HepG2 (cell line): ENCODE data around the gene SCNM1. TPM values are rescaled to one million over a fixed set of nuclear protein-coding genes. Genes with fewer than 3 reads are reported as not detected.

Experiments used
- BHLHE40 ChIP-seq: IDR thresholded peaks from 2 replicates; pipeline ENCODE4 v1.6.1; 2011; ENCODE audit warnings: low read length, improper control_type of control experiment
- ELF4 ChIP-seq: sonication (generic); formaldehyde crosslinking; IDR thresholded peaks from 2 replicates; pipeline ENCODE4 v1.5.0; 2020; ENCODE audit warnings: missing genetic modification reagents, mild to moderate bottlenecking, moderate library complexity, borderline replicate concordance
- ETV5 ChIP-seq: IDR thresholded peaks from 2 replicates; pipeline ENCODE4 v1.6.1; 2018; ENCODE audit warnings: missing biosample characterization, missing genetic modification reagents, inconsistent platforms, borderline replicate concordance
- FLYWCH1 ChIP-seq: sonication (generic); formaldehyde crosslinking; IDR thresholded peaks from 2 replicates; pipeline ENCODE4 v1.8.1; 2023; ENCODE audit warnings: mild to moderate bottlenecking, missing genetic modification reagents
- HNRNPUL1 ChIP-seq: fragments of 200-400 bp; formaldehyde crosslinking; IDR thresholded peaks from 2 replicates; pipeline ENCODE4 v1.6.1; 2017; ENCODE audit warnings: low read depth, mild to moderate bottlenecking, low read length, moderate library complexity
- KDM2A ChIP-seq: sonication (generic); formaldehyde crosslinking; IDR thresholded peaks from 2 replicates; pipeline ENCODE4 v1.4.0; 2020; ENCODE audit warnings: low read depth, missing genetic modification reagents, borderline replicate concordance
- KLF13 ChIP-seq: sonication (generic); formaldehyde crosslinking; IDR thresholded peaks from 2 replicates; pipeline ENCODE4 v1.4.0; 2020; ENCODE audit warnings: mild to moderate bottlenecking, missing genetic modification reagents
- MAZ ChIP-seq, 2 experiments: sonication (generic) in 1 of 2; formaldehyde crosslinking in 1 of 2; IDR thresholded peaks; 2 replicates each; pipeline versions ENCODE4 v1.5.0 to v1.6.1; 2012 to 2020; ENCODE audit warnings: low read depth in 2 of 2, mild to moderate bottlenecking in 2 of 2, borderline replicate concordance in 1 of 2, improper control_type of control experiment in 1 of 2, low read length in 1 of 2, missing genetic modification reagents in 1 of 2, moderate library complexity in 1 of 2
- MBD4 ChIP-seq: IDR thresholded peaks from 2 replicates; pipeline ENCODE4 v1.6.1; 2012; ENCODE audit warnings: low read length, inconsistent platforms, borderline replicate concordance
- NFE2L2 ChIP-seq: fragments of 150-350 bp; IDR thresholded peaks from 2 replicates; pipeline ENCODE4 v1.6.1; 2014; ENCODE audit warnings: low read length
- SALL1 ChIP-seq: sonication (generic); formaldehyde crosslinking; IDR thresholded peaks from 2 replicates; pipeline ENCODE4 v1.8.0; 2022; ENCODE audit warnings: mild to moderate bottlenecking, missing genetic modification reagents
- SMARCE1 ChIP-seq: fragments of 450-650 bp; IDR thresholded peaks from 2 replicates; pipeline ENCODE4 v1.6.1; 2017; ENCODE audit warnings: borderline replicate concordance
- SNRNP70 ChIP-seq: fragments of 200-400 bp; formaldehyde crosslinking; IDR thresholded peaks from 2 replicates; pipeline ENCODE4 v1.6.1; 2017; ENCODE audit warnings: mild to moderate bottlenecking, low read depth, low read length, moderate library complexity
- SOX5 ChIP-seq: IDR thresholded peaks from 2 replicates; pipeline ENCODE4 v1.6.1; 2016; ENCODE audit warnings: borderline replicate concordance
- SP1 ChIP-seq, 2 experiments: fragments of 450-650 bp in 1 of 2; sonication (generic) in 1 of 2; formaldehyde crosslinking in 1 of 2; IDR thresholded peaks; 2 replicates each; pipeline versions ENCODE4 v1.4.0 to v1.6.1; 2016 to 2020; ENCODE audit warnings: missing genetic modification reagents in 1 of 2
- SUZ12 ChIP-seq: fragments of 150-350 bp; IDR thresholded peaks from 2 replicates; pipeline ENCODE4 v1.6.1; 2014; ENCODE audit warnings: low read depth, low read length
- ZC3H4 ChIP-seq: sonication (generic); formaldehyde crosslinking; IDR thresholded peaks from 2 replicates; pipeline ENCODE4 v1.4.0; 2020; ENCODE audit warnings: missing genetic modification reagents, borderline replicate concordance
- ZFP90 ChIP-seq: sonication (generic); formaldehyde crosslinking; IDR thresholded peaks from 2 replicates; pipeline ENCODE4 v1.8.0; 2022; ENCODE audit warnings: missing genetic modification reagents, mild to moderate bottlenecking, inconsistent platforms, borderline replicate concordance
- ZNF20 ChIP-seq: sonication (generic); formaldehyde crosslinking; IDR thresholded peaks from 2 replicates; pipeline ENCODE4 v1.4.0; 2020; ENCODE audit warnings: mild to moderate bottlenecking, moderate library complexity, missing genetic modification reagents
- ZNF644 ChIP-seq: IDR thresholded peaks from 2 replicates; pipeline ENCODE4 v1.6.1; 2016; ENCODE audit warnings: low read depth
- ZNF720 ChIP-seq: sonication (generic); formaldehyde crosslinking; IDR thresholded peaks from 2 replicates; pipeline ENCODE4 v1.4.0; 2020; ENCODE audit warnings: missing genetic modification reagents
- ZSCAN22 ChIP-seq: sonication (generic); formaldehyde crosslinking; IDR thresholded peaks from 2 replicates; pipeline ENCODE4 v1.4.0; 2020; ENCODE audit warnings: mild to moderate bottlenecking, missing genetic modification reagents
- polyA plus RNA-seq, 8 experiments: library from polyadenylated mRNA; depleted of rRNA in 3 of 8; stranded (reverse) in 7 of 8; unstranded in 1 of 8; fragments of >200 nt; fragmentation: Illumina TruSeq in 4 of 8; extraction: Trizol in 4 of 8; gene quantifications; 2 replicates each; pipeline versions ENCODE4 v1.2.1 to v1.2.3, GENCODE V29; 2011 to 2016; ENCODE audit warnings: low read depth in 4 of 8, missing spikeins in 1 of 8, mixed read lengths in 1 of 8; ENCODE audit not compliant: insufficient read depth in 1 of 8
- total RNA-seq, 5 experiments: library from RNA; depleted of rRNA; stranded (reverse); fragments of >200 nt; fragmentation: Illumina TruSeq; extraction: Trizol; gene quantifications; 2 replicates each; pipeline ENCODE4 v1.2.3, GENCODE V29; 2016; ENCODE audit warnings: low read depth in 1 of 5
- TF ChIP-seq, protein P1 (sequence below): sonication (generic); formaldehyde crosslinking; IDR thresholded peaks from 2 replicates; pipeline ENCODE4 v1.5.0; 2020; ENCODE audit warnings: mild to moderate bottlenecking, low read depth, missing genetic modification reagents, borderline replicate concordance
- TF ChIP-seq, protein P2 (sequence below): sonication (generic); formaldehyde crosslinking; IDR thresholded peaks from 2 replicates; pipeline ENCODE4 v1.5.0; 2020; ENCODE audit warnings: missing genetic modification reagents
- TF ChIP-seq, protein P3 (sequence below): IDR thresholded peaks from 2 replicates; pipeline ENCODE4 v1.6.1; 2012; ENCODE audit warnings: low read depth, low read length, improper control_type of control experiment
- TF ChIP-seq, protein P4 (sequence below): sonication (generic); formaldehyde crosslinking; IDR thresholded peaks from 2 replicates; pipeline ENCODE4 v1.8.0; 2022; ENCODE audit warnings: mild to moderate bottlenecking, missing genetic modification reagents, moderate library complexity

Gene SCNM1
- total and polyA plus RNA-seq, 2 of the 13 experiments (the other 11 are each of a cell fraction or from before 2014, with no cell fraction given) = 16.3 to 31.5 TPM

DNA sequence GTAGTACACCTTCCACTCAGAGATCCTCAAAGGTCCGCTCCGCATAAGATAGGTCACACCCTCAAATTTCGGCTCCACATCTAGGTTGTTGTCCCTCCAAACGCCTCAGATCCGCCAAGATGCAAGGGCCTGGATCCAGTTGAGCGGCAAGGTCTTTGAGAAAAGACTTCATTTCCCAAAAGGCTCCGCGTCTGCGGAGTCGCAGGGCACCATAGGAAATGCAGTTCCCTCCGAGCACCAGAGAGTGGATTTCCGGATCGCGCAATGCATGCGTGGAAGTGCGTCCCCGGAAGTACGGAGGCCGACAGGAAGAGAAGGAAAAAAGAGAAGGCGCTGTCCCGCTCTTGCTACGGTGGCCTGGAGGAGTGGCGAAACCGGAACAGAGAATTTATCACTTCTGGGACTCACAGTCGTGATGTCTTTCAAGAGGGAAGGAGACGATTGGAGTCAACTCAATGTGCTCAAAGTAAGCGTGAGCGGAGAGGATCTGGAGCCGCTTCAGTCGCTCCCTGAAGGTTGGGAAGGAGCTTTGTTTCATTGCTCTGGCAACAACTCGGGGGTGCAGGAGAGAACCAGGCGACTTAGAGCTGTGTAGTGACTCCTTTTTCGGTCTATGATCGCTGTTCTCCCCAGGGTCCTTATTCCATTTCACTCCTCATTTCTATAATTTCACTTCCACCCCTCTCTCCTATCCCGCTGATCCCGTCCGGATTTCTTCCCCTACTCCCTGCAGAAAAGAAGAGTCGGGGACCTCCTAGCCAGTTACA, at the start of gene SCNM1, which contains the start of gene LYSMD1 (continued):
- TF ChIP-seq, protein P1, sequence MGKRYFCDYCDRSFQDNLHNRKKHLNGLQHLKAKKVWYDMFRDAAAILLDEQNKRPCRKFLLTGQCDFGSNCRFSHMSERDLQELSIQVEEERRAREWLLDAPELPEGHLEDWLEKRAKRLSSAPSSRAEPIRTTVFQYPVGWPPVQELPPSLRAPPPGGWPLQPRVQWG = no peak
- TF ChIP-seq, protein P2, sequence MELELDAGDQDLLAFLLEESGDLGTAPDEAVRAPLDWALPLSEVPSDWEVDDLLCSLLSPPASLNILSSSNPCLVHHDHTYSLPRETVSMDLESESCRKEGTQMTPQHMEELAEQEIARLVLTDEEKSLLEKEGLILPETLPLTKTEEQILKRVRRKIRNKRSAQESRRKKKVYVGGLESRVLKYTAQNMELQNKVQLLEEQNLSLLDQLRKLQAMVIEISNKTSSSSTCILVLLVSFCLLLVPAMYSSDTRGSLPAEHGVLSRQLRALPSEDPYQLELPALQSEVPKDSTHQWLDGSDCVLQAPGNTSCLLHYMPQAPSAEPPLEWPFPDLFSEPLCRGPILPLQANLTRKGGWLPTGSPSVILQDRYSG (CRISPR knock-in tag) = 0 out of 2 replicates have a peak, but pooled peaks have one; percentile 31
- TF ChIP-seq, protein P3, sequence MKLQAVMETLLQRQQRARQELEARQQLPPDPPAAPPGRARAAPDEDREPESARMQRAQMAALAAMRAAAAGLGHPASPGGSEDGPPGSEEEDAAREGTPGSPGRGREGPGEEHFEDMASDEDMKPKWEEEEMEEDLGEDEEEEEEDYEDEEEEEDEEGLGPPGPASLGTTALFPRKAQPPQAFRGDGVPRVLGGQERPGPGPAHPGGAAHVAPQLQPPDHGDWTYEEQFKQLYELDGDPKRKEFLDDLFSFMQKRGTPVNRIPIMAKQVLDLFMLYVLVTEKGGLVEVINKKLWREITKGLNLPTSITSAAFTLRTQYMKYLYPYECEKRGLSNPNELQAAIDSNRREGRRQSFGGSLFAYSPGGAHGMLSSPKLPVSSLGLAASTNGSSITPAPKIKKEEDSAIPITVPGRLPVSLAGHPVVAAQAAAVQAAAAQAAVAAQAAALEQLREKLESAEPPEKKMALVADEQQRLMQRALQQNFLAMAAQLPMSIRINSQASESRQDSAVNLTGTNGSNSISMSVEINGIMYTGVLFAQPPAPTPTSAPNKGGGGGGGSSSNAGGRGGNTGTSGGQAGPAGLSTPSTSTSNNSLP = peak; percentile 77
- TF ChIP-seq SP1 (IDR thresholded peaks at IDR 0.05) = no peak
- peak; percentile 50 for TF ChIP-seq SP1 (CRISPR knock-in tag; IDR thresholded peaks at IDR 0.05)
- TF ChIP-seq SALL1 (CRISPR knock-in tag) = peak; percentile 81
- TF ChIP-seq ZNF644 (CRISPR knock-in tag) = no peak
- no peak for TF ChIP-seq FLYWCH1 (CRISPR knock-in tag)
- peak; percentile 96 for TF ChIP-seq SUZ12
- TF ChIP-seq MAZ (IDR thresholded peaks at IDR 0.05; ENCODE audit: borderline replicate concordance, low read depth, low read length) = no peak
- peak; percentile 68 for TF ChIP-seq MAZ (CRISPR knock-in tag; IDR thresholded peaks at IDR 0.05; ENCODE audit: low read depth)
- TF ChIP-seq SNRNP70 = no peak
- peak; percentile 68 for TF ChIP-seq SOX5 (CRISPR knock-in tag)
- no peak for TF ChIP-seq KLF13 (CRISPR knock-in tag)
- TF ChIP-seq MBD4 = no peak
- TF ChIP-seq HNRNPUL1 = no peak
- no peak for TF ChIP-seq ZNF720
- peak; percentile 91 for TF ChIP-seq KDM2A (CRISPR knock-in tag)
- no peak for TF ChIP-seq SMARCE1
- TF ChIP-seq ELF4 (CRISPR knock-in tag) = peak; percentile 100
- TF ChIP-seq NFE2L2 = no peak
- no peak for TF ChIP-seq ZC3H4 (CRISPR knock-in tag)
- TF ChIP-seq ETV5 (CRISPR knock-in tag) = peak; percentile 99
- TF ChIP-seq BHLHE40 = 0 out of 2 replicates have a peak, but pooled peaks have one; percentile 19
- peak; percentile 70; the same call in 1 of the 2 replicates for TF ChIP-seq ZFP90 (CRISPR knock-in tag)
- TF ChIP-seq ZSCAN22 (CRISPR knock-in tag) = no peak
- TF ChIP-seq, protein P4, sequence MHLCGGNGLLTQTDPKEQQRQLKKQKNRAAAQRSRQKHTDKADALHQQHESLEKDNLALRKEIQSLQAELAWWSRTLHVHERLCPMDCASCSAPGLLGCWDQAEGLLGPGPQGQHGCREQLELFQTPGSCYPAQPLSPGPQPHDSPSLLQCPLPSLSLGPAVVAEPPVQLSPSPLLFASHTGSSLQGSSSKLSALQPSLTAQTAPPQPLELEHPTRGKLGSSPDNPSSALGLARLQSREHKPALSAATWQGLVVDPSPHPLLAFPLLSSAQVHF (CRISPR knock-in tag) = no peak
- no peak for TF ChIP-seq ZNF20 (CRISPR knock-in tag)
